IPS-18a (cell line): ENCODE data around the gene PRKAR1A.
"Not testable (repeated sequence)": the region's sequence is repeated elsewhere in the genome, so short reads cannot be mapped to it uniquely, and the experiment has no call there.

Source experiments
- H3K27ac ChIP-seq: one replicate; pipeline ENCODE4 v1.5.1; 2013; ENCODE audit warnings: low read length
- H3K27me3 ChIP-seq: one replicate; pipeline ENCODE4 v1.6.1; 2013; ENCODE audit warnings: mild to moderate bottlenecking, low read length; ENCODE audit not compliant: control insufficient read depth, insufficient read depth
- H3K36me3 ChIP-seq: one replicate; pipeline ENCODE4 v1.6.1; 2013; ENCODE audit warnings: low read depth, low read length; ENCODE audit not compliant: control insufficient read depth
- H3K4me1 ChIP-seq: one replicate; pipeline ENCODE4 v1.6.1; 2013; ENCODE audit warnings: low read depth, low read length; ENCODE audit not compliant: control insufficient read depth
- H3K4me3 ChIP-seq: one replicate; pipeline ENCODE4 v1.5.1; 2013; ENCODE audit warnings: low read length
- H3K9ac ChIP-seq: one replicate; pipeline ENCODE4 v1.6.1; 2013; ENCODE audit warnings: mild to moderate bottlenecking, low read length, moderate library complexity
- H3K9me3 ChIP-seq: one replicate; pipeline ENCODE4 v1.6.1; 2013; ENCODE audit warnings: low read depth, low read length; ENCODE audit not compliant: control insufficient read depth

The PRKAR1A gene

GRCh38 chr17:68512247-68512959 is at the start of gene PRKAR1A:
TSS of gene PRKAR1A (plus strand) at chr17:68512430. CDS start at chr17:68515400, 2,970 bp downstream.
- peaks cover 14% of the 10 kb centered on the region for H3K4me1 ChIP-seq

GRCh38 chr17:68463211-68464019 is 48.8 kb upstream of the PRKAR1A start:
- no peaks in the 10 kb centered on the region for H3K9me3 ChIP-seq
- H3K4me1 ChIP-seq, result peaks cover 18% of the 10 kb centered on the region
- no peaks in the 10 kb centered on the region for H3K36me3 ChIP-seq
- peaks cover 10% of the 10 kb centered on the region for H3K27me3 ChIP-seq
- no peak overlapping the region for H3K4me3 ChIP-seq
- H3K27ac ChIP-seq, result no peak overlapping the region
- H3K9ac ChIP-seq, result no peak overlapping the region

More at GRCh38 chr17:68512247-68512959, at the start of gene PRKAR1A:
- Histone ChIP-seq H3K4me3 (peak within 1 kb of the TSS; percentile 97), H3K27ac (peak within 1 kb of the TSS; percentile 99), H3K36me3 (peaks cover 27% of the 10 kb centered on the region), H3K27me3 (no peaks in the 10 kb centered on the region), H3K9ac (peak within 1 kb of the TSS; percentile 96), H3K9me3 (no peaks in the 10 kb centered on the region)

GRCh38 chr17:68468334-68468733 is 43.9 kb upstream of the PRKAR1A start:
- no peak overlapping the region for H3K27ac ChIP-seq
- H3K36me3 ChIP-seq, result no peaks in the 10 kb centered on the region
- no peaks in the 10 kb centered on the region for H3K9me3 ChIP-seq
- H3K4me3 ChIP-seq, result no peak overlapping the region
- H3K9ac ChIP-seq, result no peak overlapping the region
- H3K4me1 ChIP-seq, result no peaks in the 10 kb centered on the region
- no peaks in the 10 kb centered on the region for H3K27me3 ChIP-seq

GRCh38 chr17:68468788-68469187 is 43.4 kb upstream of the PRKAR1A start:
- Histone ChIP-seq H3K27ac (no peak overlapping the region), H3K9ac (no peak overlapping the region), H3K36me3 (no peaks in the 10 kb centered on the region), H3K4me3 (no peak overlapping the region), H3K4me1 (no peaks in the 10 kb centered on the region), H3K9me3 (no peaks in the 10 kb centered on the region), H3K27me3 (no peaks in the 10 kb centered on the region)

- no peaks in the 10 kb centered on the region for H3K9me3 ChIP-seq
- H3K4me1 ChIP-seq, result no peaks in the 10 kb centered on the region
- no peaks in the 10 kb centered on the region for H3K36me3 ChIP-seq
- no peak overlapping the region for H3K4me3 ChIP-seq
- no peak overlapping the region for H3K9ac ChIP-seq
- H3K27ac ChIP-seq, result no peak overlapping the region
- no peaks in the 10 kb centered on the region for H3K27me3 ChIP-seq
Measured at GRCh38 chr17:68470961-68471360, 41.3 kb upstream of the PRKAR1A start.

- Histone ChIP-seq H3K9ac (no peak overlapping the region), H3K27ac (no peak overlapping the region)
Measured at GRCh38 chr17:68480885-68481284, 31.3 kb upstream of the PRKAR1A start.

GRCh38 chr17:68482576-68483041 is 29.6 kb upstream of the PRKAR1A start:
- H3K27me3 ChIP-seq, result no peaks in the 10 kb centered on the region
- H3K9me3 ChIP-seq, result no peaks in the 10 kb centered on the region
- H3K36me3 ChIP-seq, result no peaks in the 10 kb centered on the region
- H3K27ac ChIP-seq, result no peak overlapping the region
- H3K4me3 ChIP-seq, result no peak overlapping the region
- H3K9ac ChIP-seq, result no peak overlapping the region
- H3K4me1 ChIP-seq, result peaks cover 3% of the 10 kb centered on the region

More at GRCh38 chr17:68480885-68481284, 31.3 kb upstream of the PRKAR1A start:
- Histone ChIP-seq H3K4me1 (peaks cover 3% of the 10 kb centered on the region), H3K36me3 (no peaks in the 10 kb centered on the region), H3K27me3 (no peaks in the 10 kb centered on the region), H3K4me3 (no peak overlapping the region), H3K9me3 (no peaks in the 10 kb centered on the region)

- H3K4me3 ChIP-seq, result no peak overlapping the region
Measured at GRCh38 chr17:68484458-68484857, 27.8 kb upstream of the PRKAR1A start.

GRCh38 chr17:68489919-68490318 is 22.3 kb upstream of the PRKAR1A start:
- Histone ChIP-seq H3K27ac (no peak overlapping the region), H3K9ac (no peak overlapping the region), H3K4me3 (no peak overlapping the region), H3K27me3 (no peaks in the 10 kb centered on the region), H3K36me3 (no peaks in the 10 kb centered on the region), H3K9me3 (no peaks in the 10 kb centered on the region), H3K4me1 (peaks cover 4% of the 10 kb centered on the region)

More at GRCh38 chr17:68484458-68484857, 27.8 kb upstream of the PRKAR1A start:
- H3K36me3 ChIP-seq, result no peaks in the 10 kb centered on the region
- H3K4me1 ChIP-seq, result peaks cover 3% of the 10 kb centered on the region
- no peak overlapping the region for H3K9ac ChIP-seq
- H3K9me3 ChIP-seq, result no peaks in the 10 kb centered on the region
- no peaks in the 10 kb centered on the region for H3K27me3 ChIP-seq
- H3K27ac ChIP-seq, result no peak overlapping the region

- no peak overlapping the region for H3K27ac ChIP-seq
- H3K4me1 ChIP-seq, result peaks cover 4% of the 10 kb centered on the region
- no peak overlapping the region for H3K4me3 ChIP-seq
- H3K36me3 ChIP-seq, result no peaks in the 10 kb centered on the region
- H3K9ac ChIP-seq, result no peak overlapping the region
- H3K27me3 ChIP-seq, result no peaks in the 10 kb centered on the region
- no peaks in the 10 kb centered on the region for H3K9me3 ChIP-seq
Measured at GRCh38 chr17:68491381-68492231, 20.6 kb upstream of the PRKAR1A start.

GRCh38 chr17:68492394-68493054 is 19.7 kb upstream of the PRKAR1A start:
- H3K4me1 ChIP-seq, H3K9ac ChIP-seq, H3K27me3 ChIP-seq, H3K36me3 ChIP-seq, H3K4me3 ChIP-seq, H3K27ac ChIP-seq, H3K9me3 ChIP-seq: not testable (repeated sequence)
